PC-9 (cell line): ENCODE data around the gene ITPR3. TPM values are rescaled to one million over a fixed set of nuclear protein-coding genes. Genes with fewer than 3 reads are reported as not detected.
A peak's percentile ranks its signal among the peaks of the same experiment; 100 is the strongest.

Experiments
- BruUV-seq: library from RNA; stranded (reverse); fragments of 400-500 nt; replicated peaks from 2 replicates; lab custom pipeline; 2021; lab: Mats Ljungman, UMichigan
- CTCF ChIA-PET: fragments of 300-600 bp; sonication (Branson Sonifier 250); formaldehyde crosslinking; loops from one replicate; lab custom pipeline; 2022; ENCODE audit warnings: antibody characterized with exemption; lab: Charles Lee
- POLR2A ChIA-PET: fragments of 300-600 bp; sonication (Branson Sonifier 250); formaldehyde crosslinking; loops from one replicate; lab custom pipeline; 2022; ENCODE audit warnings: antibody characterized with exemption; ENCODE audit not compliant: unreplicated experiment; lab: Charles Lee
- DNase-seq, 2 experiments: peaks; one replicate each; pipeline versions ENCODE4 v3.0.0 to v3.0.0-alpha.2; 2015 to 2022; ENCODE audit warnings: mixed read lengths in 1 of 2
- H2AFZ ChIP-seq: fragments of 200-600 bp; sonication (generic); 2 replicates; pipeline ENCODE4 v1.8.1; 2017; ENCODE audit warnings: antibody characterized with exemption
- H3F3A ChIP-seq: fragments of 200-600 bp; sonication (generic); 2 replicates; pipeline ENCODE4 v1.8.1; 2017; ENCODE audit warnings: antibody characterized with exemption, mild to moderate bottlenecking, low read depth; ENCODE audit not compliant: insufficient read depth
- H3K27ac ChIP-seq: fragments of 200-600 bp; sonication (generic); 2 replicates; pipeline ENCODE4 v1.6.1; 2016; ENCODE audit warnings: mixed run types
- H3K27me3 ChIP-seq: fragments of 200-600 bp; sonication (generic); 2 replicates; pipeline ENCODE4 v1.6.1; 2016; ENCODE audit warnings: low read depth, mixed run types; ENCODE audit not compliant: insufficient read depth
- H3K36me3 ChIP-seq: fragments of 200-600 bp; sonication (generic); 2 replicates; pipeline ENCODE4 v1.6.1; 2016; ENCODE audit warnings: low read depth, mixed run types
- H3K4me1 ChIP-seq: fragments of 200-600 bp; sonication (generic); replicated peaks from 2 replicates; pipeline ENCODE4 v1.6.1; 2016; ENCODE audit warnings: mixed run types; ENCODE audit not compliant: insufficient read depth
- H3K4me2 ChIP-seq: fragments of 200-600 bp; sonication (generic); 2 replicates; pipeline ENCODE4 v1.6.1; 2017; ENCODE audit warnings: mixed run types
- H3K4me3 ChIP-seq: fragments of 200-600 bp; sonication (generic); 2 replicates; pipeline ENCODE4 v1.6.1; 2016; ENCODE audit warnings: mixed run types
- H3K79me2 ChIP-seq: fragments of 200-600 bp; sonication (generic); 2 replicates; pipeline ENCODE4 v1.6.1; 2017; ENCODE audit warnings: low read depth, mixed run types
- H3K9me2 ChIP-seq: fragments of 200-600 bp; sonication (generic); 2 replicates; pipeline ENCODE4 v1.8.1; 2017; ENCODE audit warnings: mild to moderate bottlenecking; ENCODE audit not compliant: insufficient read depth
- H3K9me3 ChIP-seq: fragments of 200-600 bp; sonication (generic); 2 replicates; pipeline ENCODE4 v1.8.1; 2016; ENCODE audit warnings: low read depth; ENCODE audit not compliant: insufficient read depth
- H4K20me1 ChIP-seq: fragments of 200-600 bp; sonication (generic); 2 replicates; pipeline ENCODE4 v1.8.1; 2017; ENCODE audit not compliant: insufficient read depth
- CTCF ChIP-seq: fragments of 200-600 bp; sonication (generic); conservative IDR thresholded peaks from 2 replicates; pipeline ENCODE4 v1.6.1; 2017; ENCODE audit warnings: mixed run types, antibody characterized with exemption, mild to moderate bottlenecking, moderate library complexity
- EZH2 ChIP-seq: fragments of 200-600 bp; sonication (generic); IDR thresholded peaks from 2 replicates; pipeline ENCODE4 v1.8.0; 2017; ENCODE audit warnings: antibody characterized with exemption, low read depth
- intact Hi-C: fragments of 100-400 bp; cut with micrococcal nuclease; formaldehyde crosslinking; loops from one replicate; pipeline ENCODE4 v1.10.0; 2022; ENCODE audit not compliant: unreplicated experiment
- total RNA-seq: library from RNA; stranded (reverse); gene quantifications from 2 replicates; pipeline ENCODE4 v1.2.3, GENCODE V29; 2021

Gene ITPR3
- total RNA-seq, 1 experiment from 2014 or later: 86.9 TPM

DNA sequence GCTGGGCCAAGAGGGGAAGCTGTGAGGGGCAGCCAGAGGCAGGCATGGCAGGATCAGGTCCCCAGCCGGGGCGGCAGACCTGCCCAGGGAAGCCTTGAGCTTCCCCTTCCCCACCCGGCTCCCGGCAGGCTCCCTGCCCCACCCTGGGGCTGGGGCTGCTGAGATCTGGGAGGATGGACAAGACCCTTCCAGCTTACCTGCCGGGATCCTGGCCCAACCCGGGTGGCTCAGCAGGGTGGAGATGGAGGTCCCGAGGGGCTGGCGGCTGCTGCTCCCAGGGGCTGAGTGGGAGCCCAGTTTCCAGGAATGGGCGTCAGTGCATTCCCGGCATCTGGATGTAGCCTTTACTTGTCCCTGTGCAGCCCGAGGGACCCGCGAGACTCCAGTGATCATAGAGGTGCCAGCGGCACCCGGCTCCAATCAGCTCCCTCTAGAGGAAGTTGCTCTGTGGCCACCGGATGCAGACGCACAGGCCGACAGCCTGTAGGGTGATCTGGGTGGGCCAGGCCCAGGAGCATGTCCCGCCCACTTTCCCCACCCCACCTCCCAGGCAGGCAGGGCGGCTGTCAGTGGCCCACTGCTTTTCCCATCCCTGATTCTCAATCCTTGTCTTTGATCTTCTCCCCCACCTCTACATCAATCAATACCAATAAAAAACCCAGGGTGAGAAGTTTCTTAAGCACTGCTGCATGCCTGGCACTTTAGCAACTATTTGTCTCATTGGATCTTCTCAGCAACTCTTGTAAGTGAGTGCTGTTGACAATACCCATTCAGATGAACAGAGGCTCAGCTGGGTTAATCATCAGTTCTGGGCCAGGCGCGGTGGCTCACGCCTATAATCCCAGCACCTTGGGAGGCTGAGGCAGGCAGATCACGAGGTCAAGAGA lies 41.1 kb upstream of the ITPR3 start, which contains the start of gene BAK1:
Gene BAK1 (minus strand): TSS at position 449 of the 887 bp plus-strand sequence. CDS start 2,672 bp downstream, outside the sequence.
- TF ChIP-seq EZH2: no peak
- TF ChIP-seq CTCF: peak; percentile 59
- peak within 1 kb of the TSS; percentile 90 for H2AFZ ChIP-seq
- intact Hi-C loops: loop anchor here (2.0 to 10.0 kb wide), 4 partner anchors 153 to 295 kb away; partner anchors contain the start of genes PFDN6, PHF1, TAPBP and WDR46
- no peaks in the 10 kb centered on the region for H3K9me2 ChIP-seq
- no peaks in the 10 kb centered on the region for H3K36me3 ChIP-seq
- no peaks in the 10 kb centered on the region for H4K20me1 ChIP-seq
- DNase-seq: peak; percentile 84 to 87
- H3K4me3 ChIP-seq: peak within 1 kb of the TSS; percentile 98
- TSS peak; percentile 46 for BruUV-seq
- no peak within 1 kb of the TSS for H3K27ac ChIP-seq
- H3K4me1 ChIP-seq: peaks cover 15% of the 10 kb centered on the region
- H3K27me3 ChIP-seq: no peaks in the 10 kb centered on the region
- H3K9me3 ChIP-seq: no peaks in the 10 kb centered on the region
- ChIA-PET POLR2A (interaction anchor here (0.5 to 0.6 kb wide), 6 partner anchors 10 to 1062 kb away, joined by 3 to 13 read pairs (median 6); no protein-coding TSS in a partner anchor), CTCF (no interaction called here)
- H3K79me2 ChIP-seq: peaks cover 16% of the 10 kb centered on the region
- peak within 1 kb of the TSS; percentile 89 for H3K4me2 ChIP-seq
- H3F3A ChIP-seq: peaks cover 14% of the 10 kb centered on the region

GRCh38 chr6:33581186-33581585 lies 39.9 kb upstream of the ITPR3 start:
- Histone ChIP-seq H3K9me3 (no peaks in the 10 kb centered on the region), H3K9me2 (no peaks in the 10 kb centered on the region), H3K27ac (no peak overlapping the region), H3K27me3 (no peaks in the 10 kb centered on the region), H2AFZ (no peak overlapping the region), H3K79me2 (peaks cover 16% of the 10 kb centered on the region), H4K20me1 (no peaks in the 10 kb centered on the region), H3K4me1 (peaks cover 15% of the 10 kb centered on the region), H3K36me3 (no peaks in the 10 kb centered on the region), H3K4me3 (no peak overlapping the region), H3F3A (peaks cover 14% of the 10 kb centered on the region), H3K4me2 (no peak overlapping the region)
- intact Hi-C loops: loop anchor here (5.0 kb wide), 1 partner anchor 169 kb away; the partner anchor contains the start of gene PHF1
- TF ChIP-seq EZH2: no peak
- no peak for TF ChIP-seq CTCF
- BruUV-seq: no TSS peak
- no peak for DNase-seq
- CTCF ChIA-PET: interaction anchor here (0.6 kb wide), 1 partner anchor 41 kb away, joined by 6 read pairs; no protein-coding TSS in a partner anchor
- POLR2A ChIA-PET: no interaction called here

DNA sequence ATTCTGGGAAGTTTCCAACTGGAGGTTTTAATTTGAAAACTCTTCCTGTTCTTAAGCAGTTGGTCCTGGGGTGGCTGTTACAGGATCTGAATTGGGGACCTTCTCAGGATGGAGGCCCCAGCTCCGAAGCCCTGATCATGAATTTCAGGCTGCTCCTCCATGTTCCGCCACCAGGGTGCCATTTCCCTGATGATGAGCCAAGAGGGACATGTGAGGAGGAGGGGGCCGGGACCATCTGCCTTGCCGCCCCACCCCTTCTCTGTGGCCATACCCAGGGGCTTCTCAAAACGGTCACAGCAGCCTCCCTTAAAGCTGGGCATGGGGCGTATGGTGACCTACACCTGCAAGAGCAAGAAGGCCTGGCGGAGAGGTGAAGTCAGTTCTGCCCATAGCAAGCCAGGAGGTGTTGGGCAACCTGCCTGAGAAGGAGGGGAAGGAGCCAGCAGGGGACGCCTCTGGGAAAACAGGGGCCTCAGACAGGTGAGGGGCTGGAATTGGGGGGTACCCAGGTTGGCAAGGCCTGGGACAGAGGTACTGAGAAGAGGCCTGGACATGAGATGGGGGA lies 37.4 kb upstream of the ITPR3 start:
- Histone ChIP-seq H3K9me3 (no peaks in the 10 kb centered on the region), H3K9me2 (no peaks in the 10 kb centered on the region), H3K4me3 (no peak overlapping the region), H2AFZ (no peak overlapping the region), H3K27ac (no peak overlapping the region), H3K27me3 (no peaks in the 10 kb centered on the region), H3K79me2 (peaks cover 12% of the 10 kb centered on the region), H3K4me2 (no peak overlapping the region), H3F3A (peaks cover 14% of the 10 kb centered on the region), H3K4me1 (peaks cover 13% of the 10 kb centered on the region), H3K36me3 (no peaks in the 10 kb centered on the region), H4K20me1 (no peaks in the 10 kb centered on the region)
- peak; percentile 56; the same call in 1 of the 2 replicates for TF ChIP-seq CTCF
- no peak for TF ChIP-seq EZH2
- no TSS peak for BruUV-seq
- CTCF ChIA-PET: interaction anchor here (0.7 kb wide), 1 partner anchor 113 kb away, joined by 6 read pairs; no protein-coding TSS in a partner anchor
- POLR2A ChIA-PET: no interaction called here
- DNase-seq: no peak
- intact Hi-C loops: loop anchor here (5.0 kb wide), 1 partner anchor 171 kb away; the partner anchor contains the start of gene PHF1
